ENCODE measurements around the gene STX5. TPM values are rescaled to one million over a fixed set of nuclear protein-coding genes. Genes with fewer than 3 reads are reported as not detected.

Gene STX5
- total RNA-seq, 4 donors from 2014 or later: 16.2 to 26.0 (median 24.9) TPM

GRCh38 chr11:62801071-62801470 is 30.8 kb downstream of the STX5 start:
- ATAC-seq: no peak
- no peak for DNase-seq
- in situ Hi-C loops (cut with MboI; ENCODE audit: low sequenced_read_pairs in 4 of 4) (no loop called here), intact Hi-C loops (cut with DNase I; ENCODE audit: low total_unique reads) (no loop called here)
- Histone ChIP-seq H3K4me1 (peaks cover 12 to 15% of the 10 kb centered on the region in 2 donors), H3K4me3 (no peak overlapping the region), H3K36me3 (peaks cover 0 to 77% of the 10 kb centered on the region in 2 donors), H3K27ac (no peak overlapping the region), H3K9me3 (no peaks in the 10 kb centered on the region), H3K27me3 (no peaks in the 10 kb centered on the region)
- TF ChIP-seq, protein P1, sequence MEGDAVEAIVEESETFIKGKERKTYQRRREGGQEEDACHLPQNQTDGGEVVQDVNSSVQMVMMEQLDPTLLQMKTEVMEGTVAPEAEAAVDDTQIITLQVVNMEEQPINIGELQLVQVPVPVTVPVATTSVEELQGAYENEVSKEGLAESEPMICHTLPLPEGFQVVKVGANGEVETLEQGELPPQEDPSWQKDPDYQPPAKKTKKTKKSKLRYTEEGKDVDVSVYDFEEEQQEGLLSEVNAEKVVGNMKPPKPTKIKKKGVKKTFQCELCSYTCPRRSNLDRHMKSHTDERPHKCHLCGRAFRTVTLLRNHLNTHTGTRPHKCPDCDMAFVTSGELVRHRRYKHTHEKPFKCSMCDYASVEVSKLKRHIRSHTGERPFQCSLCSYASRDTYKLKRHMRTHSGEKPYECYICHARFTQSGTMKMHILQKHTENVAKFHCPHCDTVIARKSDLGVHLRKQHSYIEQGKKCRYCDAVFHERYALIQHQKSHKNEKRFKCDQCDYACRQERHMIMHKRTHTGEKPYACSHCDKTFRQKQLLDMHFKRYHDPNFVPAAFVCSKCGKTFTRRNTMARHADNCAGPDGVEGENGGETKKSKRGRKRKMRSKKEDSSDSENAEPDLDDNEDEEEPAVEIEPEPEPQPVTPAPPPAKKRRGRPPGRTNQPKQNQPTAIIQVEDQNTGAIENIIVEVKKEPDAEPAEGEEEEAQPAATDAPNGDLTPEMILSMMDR (IDR thresholded peaks at IDR 0.05 in 4 of 5, conservative IDR thresholded peaks at IDR 0.05 in 1 of 5): no peak
- no peak for TF ChIP-seq POLR2A (IDR thresholded peaks at IDR 0.05)

DNA sequence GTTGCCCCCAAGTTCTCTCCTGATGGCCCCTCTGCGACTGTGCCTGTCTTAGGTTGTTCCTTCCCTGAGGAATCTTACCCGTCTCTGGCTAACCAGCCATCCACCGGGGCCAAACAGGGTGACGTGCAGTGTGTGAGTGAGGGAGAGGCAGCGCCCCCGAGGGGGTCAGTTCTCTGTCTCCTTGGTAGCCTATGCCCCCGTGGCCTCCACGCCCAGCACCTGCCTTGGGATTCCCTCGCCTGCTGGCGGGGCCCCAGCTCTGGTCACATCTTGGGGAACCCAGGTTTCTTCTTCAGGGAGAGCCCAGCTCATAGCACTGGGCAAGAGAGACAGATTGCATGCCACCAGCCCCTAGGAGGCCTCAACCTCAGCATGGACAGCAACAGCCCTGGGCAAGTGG is 32.4 kb downstream of the STX5 start:
- H3K4me3 ChIP-seq: no peak overlapping the region
- H3K27ac ChIP-seq: peak overlapping the region in 1 of 4 donors; percentile 10
- no peak for TF ChIP-seq POLR2A (IDR thresholded peaks at IDR 0.05)
- TF ChIP-seq, protein P1 (IDR thresholded peaks at IDR 0.05 in 4 of 5, conservative IDR thresholded peaks at IDR 0.05 in 1 of 5): no peak
- DNase-seq: no peak
- peaks cover 3 to 93% of the 10 kb centered on the region in 2 donors for H3K36me3 ChIP-seq
- no peaks in the 10 kb centered on the region for H3K9me3 ChIP-seq
- peaks cover 7 to 12% of the 10 kb centered on the region in 2 donors for H3K4me1 ChIP-seq
- in situ Hi-C loops (cut with MboI; ENCODE audit: low sequenced_read_pairs in 4 of 4) (no loop called here), intact Hi-C loops (cut with DNase I; ENCODE audit: low total_unique reads) (no loop called here)
- H3K27me3 ChIP-seq: no peaks in the 10 kb centered on the region
- no peak for ATAC-seq

- Histone ChIP-seq H3K4me1 (peaks cover 11 to 12% of the 10 kb centered on the region in 2 donors), H3K4me3 (no peak overlapping the region), H3K36me3 (peaks cover 3 to 93% of the 10 kb centered on the region in 2 donors), H3K27ac (no peak overlapping the region), H3K9me3 (no peaks in the 10 kb centered on the region), H3K27me3 (no peaks in the 10 kb centered on the region)
- TF ChIP-seq, protein P1 (IDR thresholded peaks at IDR 0.05 in 4 of 5, conservative IDR thresholded peaks at IDR 0.05 in 1 of 5): no peak
- TF ChIP-seq POLR2A (IDR thresholded peaks at IDR 0.05): no peak
- in situ Hi-C loops (cut with MboI; ENCODE audit: low sequenced_read_pairs in 4 of 4) (no loop called here), intact Hi-C loops (cut with DNase I; ENCODE audit: low total_unique reads) (no loop called here)
- DNase-seq (no peak), ATAC-seq (no peak)
Observed at GRCh38 chr11:62796281-62796680, 35.6 kb downstream of the STX5 start.

GRCh38 chr11:62794201-62794775 is 37.6 kb downstream of the STX5 start:
- in situ Hi-C loops (cut with MboI; ENCODE audit: low sequenced_read_pairs in 4 of 4): no loop called here
- intact Hi-C loops (cut with DNase I; ENCODE audit: low total_unique reads): no loop called here
- H3K27me3 ChIP-seq: no peaks in the 10 kb centered on the region
- H3K27ac ChIP-seq: peak overlapping the region in 1 of 4 donors; percentile 5
- no peak for DNase-seq
- no peak for ATAC-seq
- H3K36me3 ChIP-seq: peaks cover 3 to 79% of the 10 kb centered on the region in 2 donors
- TF ChIP-seq, protein P1 (IDR thresholded peaks at IDR 0.05 in 4 of 5, conservative IDR thresholded peaks at IDR 0.05 in 1 of 5): no peak
- TF ChIP-seq POLR2A (IDR thresholded peaks at IDR 0.05): no peak
- H3K4me1 ChIP-seq: peaks cover 18 to 25% of the 10 kb centered on the region in 2 donors
- H3K4me3 ChIP-seq: no peak overlapping the region
- no peaks in the 10 kb centered on the region for H3K9me3 ChIP-seq

- Histone ChIP-seq H3K27ac (peak overlapping the region; percentile 73 to 90 (median 80)), H3K4me1 (peaks cover 31 to 38% of the 10 kb centered on the region in 2 donors), H3K27me3 (no peaks in the 10 kb centered on the region), H3K9me3 (no peaks in the 10 kb centered on the region), H3K36me3 (peaks cover 3 to 63% of the 10 kb centered on the region in 2 donors), H3K4me3 (peak overlapping the region; percentile 75 to 95 (median 86))
- ATAC-seq (no peak), DNase-seq (peak in 1 of 2 donors; percentile 38)
- TF ChIP-seq POLR2A (IDR thresholded peaks at IDR 0.05): no peak
- TF ChIP-seq, protein P1 (IDR thresholded peaks at IDR 0.05 in 4 of 5, conservative IDR thresholded peaks at IDR 0.05 in 1 of 5): no peak
- in situ Hi-C loops (cut with MboI; ENCODE audit: low sequenced_read_pairs in 4 of 4): no loop called here
- intact Hi-C loops (cut with DNase I; ENCODE audit: low total_unique reads): no loop called here
Observed at GRCh38 chr11:62792202-62792575, 39.7 kb downstream of the STX5 start.
